Suprapubic skin (tissue), 4 donors: ENCODE results near the gene IQCC.

Source experiments
- CTCF ChIP-seq, 2 donors: fragments of 200-600 bp in 1 of 2; fragments of 450-650 bp in 1 of 2; sonication (generic) in 1 of 2; IDR thresholded peaks; one replicate each; pipeline ENCODE4 v1.5.1; 2016 to 2019; ENCODE audit warnings: antibody characterized with exemption in 2 of 2, mild to moderate bottlenecking in 1 of 2, moderate library complexity in 1 of 2
- POLR2A ChIP-seq, 2 donors: fragments of 450-650 bp; IDR thresholded peaks; one replicate each; pipeline ENCODE4 v1.6.1; 2017; ENCODE audit warnings: antibody characterized with exemption in 2 of 2, mild to moderate bottlenecking in 2 of 2, moderate library complexity in 2 of 2
- POLR2AphosphoS5 ChIP-seq, 3 donors: sonication (generic); formaldehyde crosslinking; IDR thresholded peaks; one replicate each; pipeline ENCODE4 v1.6.1; 2017; ENCODE audit warnings: antibody characterized with exemption in 3 of 3

GRCh38 chr1:32180186-32181060, 25.0 kb upstream of the IQCC start:
- TF ChIP-seq CTCF (IDR thresholded peaks at IDR 0.05) = no peak
- TF ChIP-seq POLR2A (IDR thresholded peaks at IDR 0.05) = no peak
- no peak for TF ChIP-seq POLR2AphosphoS5 (IDR thresholded peaks at IDR 0.05)
